WTC11 (cell line): Measurements from ENCODE around the gene ZBTB47. TPM values are rescaled to one million over a fixed set of nuclear protein-coding genes. Genes with fewer than 3 reads are reported as not detected.

Source experiments
- ATAC-seq: fragments of 200-7000 bp; cut with Tn5 transposase; 2 replicates; pipeline ENCODE4 v1.10.0; 2021; ENCODE audit warnings: mild to moderate bottlenecking, moderate library complexity
- CTCF ChIA-PET: fragments of 300-600 bp; sonication (Branson Sonifier 250); formaldehyde crosslinking; loops from one replicate; lab custom pipeline; 2021; ENCODE audit warnings: antibody characterized with exemption; lab: Charles Lee
- POLR2A ChIA-PET: fragments of 350-600 bp; sonication (Branson Sonifier 250); formaldehyde crosslinking; loops from one replicate; lab custom pipeline; 2021; ENCODE audit warnings: antibody characterized with exemption; lab: Charles Lee
- DNase-seq: peaks from one replicate; pipeline ENCODE4 v3.0.0; 2021; ENCODE audit warnings: low spot score
- H3K27ac Mint-ChIP-seq: 2 replicates; pipeline ENCODE4 v1.8.0; 2021; ENCODE audit warnings: mixed read lengths
- H3K27me3 Mint-ChIP-seq: 2 replicates; pipeline ENCODE4 v1.8.0; 2021; ENCODE audit warnings: low read depth, mild to moderate bottlenecking, moderate library complexity, mixed read lengths
- H3K36me3 Mint-ChIP-seq: 2 replicates; pipeline ENCODE4 v1.8.0; 2021; ENCODE audit warnings: mixed read lengths
- H3K4me1 Mint-ChIP-seq: 2 replicates; pipeline ENCODE4 v1.8.0; 2022; ENCODE audit warnings: mixed read lengths
- H3K4me3 Mint-ChIP-seq: 2 replicates; pipeline ENCODE4 v1.8.0; 2021; ENCODE audit warnings: mild to moderate bottlenecking, moderate library complexity, mixed read lengths
- H3K9me3 Mint-ChIP-seq: 2 replicates; pipeline ENCODE4 v1.8.0; 2021; ENCODE audit warnings: mixed read lengths
- CREM ChIP-seq: sonication (generic); formaldehyde crosslinking; IDR thresholded peaks from 2 replicates; pipeline ENCODE4 v1.8.1; 2022; ENCODE audit warnings: mild to moderate bottlenecking, missing genetic modification reagents, moderate library complexity
- E2F1 ChIP-seq: sonication (generic); formaldehyde crosslinking; IDR thresholded peaks from 2 replicates; pipeline ENCODE4 v1.8.0; 2022; ENCODE audit warnings: mild to moderate bottlenecking, missing genetic modification reagents
- FOXP1 ChIP-seq: sonication (generic); formaldehyde crosslinking; IDR thresholded peaks from 2 replicates; pipeline ENCODE4 v1.8.0; 2022; ENCODE audit warnings: missing genetic modification reagents, mild to moderate bottlenecking, moderate library complexity, borderline replicate concordance
- NFE2L1 ChIP-seq: sonication (generic); formaldehyde crosslinking; IDR thresholded peaks from 2 replicates; pipeline ENCODE4 v1.8.1; 2023; ENCODE audit warnings: missing genetic modification reagents
- PRDM15 ChIP-seq: sonication (generic); formaldehyde crosslinking; IDR thresholded peaks from 2 replicates; pipeline ENCODE4 v1.8.0; 2022; ENCODE audit warnings: missing genetic modification reagents
- PRRX2 ChIP-seq: fragments of 250-450 bp; sonication (Bioruptor Pico); IDR thresholded peaks from 2 replicates; pipeline ENCODE4 v1.8.0; 2021; ENCODE audit warnings: mild to moderate bottlenecking
- TEAD4 ChIP-seq: sonication (generic); formaldehyde crosslinking; IDR thresholded peaks from 2 replicates; pipeline ENCODE4 v1.8.0; 2022; ENCODE audit warnings: mild to moderate bottlenecking, missing genetic modification reagents
- USF1 ChIP-seq: sonication (generic); formaldehyde crosslinking; IDR thresholded peaks from 2 replicates; pipeline ENCODE4 v1.8.0; 2022; ENCODE audit warnings: mild to moderate bottlenecking, missing genetic modification reagents
- ZNF138 ChIP-seq: sonication (generic); formaldehyde crosslinking; conservative IDR thresholded peaks from 2 replicates; pipeline ENCODE4 v1.8.1; 2022; ENCODE audit warnings: mild to moderate bottlenecking, moderate library complexity, missing genetic modification reagents
- ZNF263 ChIP-seq: sonication (generic); formaldehyde crosslinking; IDR thresholded peaks from 2 replicates; pipeline ENCODE4 v1.8.1; 2022; ENCODE audit warnings: low read depth, mild to moderate bottlenecking, moderate library complexity, missing genetic modification reagents
- ZNF671 ChIP-seq: fragments of 250-450 bp; sonication (Bioruptor Pico); IDR thresholded peaks from 2 replicates; pipeline ENCODE4 v1.8.0; 2021; ENCODE audit warnings: mild to moderate bottlenecking
- total RNA-seq: library from RNA; stranded (reverse); gene quantifications from 3 replicates; pipeline ENCODE4 v1.2.3, GENCODE V29; 2021
- TF ChIP-seq, protein P1 (sequence below): sonication (generic); formaldehyde crosslinking; IDR thresholded peaks from 2 replicates; pipeline ENCODE4 v1.8.1; 2023; ENCODE audit warnings: mild to moderate bottlenecking, missing genetic modification reagents
- TF ChIP-seq, protein P2 (sequence below): sonication (generic); formaldehyde crosslinking; IDR thresholded peaks from 2 replicates; pipeline ENCODE4 v1.8.0; 2023; ENCODE audit warnings: missing genetic modification reagents
- TF ChIP-seq, protein P3 (sequence below): sonication (generic); formaldehyde crosslinking; IDR thresholded peaks from 2 replicates; pipeline ENCODE4 v1.8.1; 2023; ENCODE audit warnings: mild to moderate bottlenecking, missing genetic modification reagents, borderline replicate concordance

ZBTB47 gene
- total RNA-seq, 1 experiment from 2014 or later, result 5.2 TPM

DNA sequence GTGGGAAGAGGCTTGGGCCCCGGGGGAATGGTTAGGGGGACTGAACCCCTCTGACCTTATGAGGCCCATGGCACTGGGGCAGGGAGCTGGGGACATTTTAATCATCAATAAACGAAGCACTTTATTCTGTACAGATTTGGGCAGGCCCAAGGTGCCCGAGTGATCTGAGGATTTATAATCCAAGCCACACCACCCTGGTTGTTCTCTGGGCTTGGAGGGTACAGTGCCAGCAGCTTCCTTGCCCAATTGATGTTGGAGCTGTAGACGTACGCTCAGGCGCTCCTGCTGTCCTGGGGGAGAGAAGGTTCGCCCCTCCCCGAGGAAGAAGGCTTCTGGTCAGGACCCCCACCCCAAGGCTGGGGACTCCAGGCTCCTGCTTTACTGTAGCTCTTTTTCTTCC lies 12.5 kb downstream of the ZBTB47 start (continued):
- TF ChIP-seq, protein P1, sequence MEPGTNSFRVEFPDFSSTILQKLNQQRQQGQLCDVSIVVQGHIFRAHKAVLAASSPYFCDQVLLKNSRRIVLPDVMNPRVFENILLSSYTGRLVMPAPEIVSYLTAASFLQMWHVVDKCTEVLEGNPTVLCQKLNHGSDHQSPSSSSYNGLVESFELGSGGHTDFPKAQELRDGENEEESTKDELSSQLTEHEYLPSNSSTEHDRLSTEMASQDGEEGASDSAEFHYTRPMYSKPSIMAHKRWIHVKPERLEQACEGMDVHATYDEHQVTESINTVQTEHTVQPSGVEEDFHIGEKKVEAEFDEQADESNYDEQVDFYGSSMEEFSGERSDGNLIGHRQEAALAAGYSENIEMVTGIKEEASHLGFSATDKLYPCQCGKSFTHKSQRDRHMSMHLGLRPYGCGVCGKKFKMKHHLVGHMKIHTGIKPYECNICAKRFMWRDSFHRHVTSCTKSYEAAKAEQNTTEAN (CRISPR knock-in tag), result no peak
- TF ChIP-seq FOXP1 (CRISPR knock-in tag), result no peak
- TF ChIP-seq ZNF671 (CRISPR knock-in tag), result no peak
- TF ChIP-seq TEAD4 (CRISPR knock-in tag), result no peak
- no peak for TF ChIP-seq ZNF263 (CRISPR knock-in tag)

- peaks cover 11% of the 10 kb centered on the region for H3K9me3 Mint-ChIP-seq
- ChIA-PET CTCF (no interaction called here), POLR2A (interaction anchor here (1.0 kb wide), 1 partner anchor 66 kb away, joined by 4 read pairs; no protein-coding TSS in a partner anchor)
- H3K4me1 Mint-ChIP-seq, result peaks cover 8% of the 10 kb centered on the region
- TF ChIP-seq E2F1 (CRISPR knock-in tag) (no peak), PRDM15 (CRISPR knock-in tag) (no peak), NFE2L1 (CRISPR knock-in tag) (no peak), PRRX2 (CRISPR knock-in tag) (no peak), ZNF138 (CRISPR knock-in tag) (no peak), CREM (no peak), USF1 (CRISPR knock-in tag) (no peak)
- TF ChIP-seq, protein P2, sequence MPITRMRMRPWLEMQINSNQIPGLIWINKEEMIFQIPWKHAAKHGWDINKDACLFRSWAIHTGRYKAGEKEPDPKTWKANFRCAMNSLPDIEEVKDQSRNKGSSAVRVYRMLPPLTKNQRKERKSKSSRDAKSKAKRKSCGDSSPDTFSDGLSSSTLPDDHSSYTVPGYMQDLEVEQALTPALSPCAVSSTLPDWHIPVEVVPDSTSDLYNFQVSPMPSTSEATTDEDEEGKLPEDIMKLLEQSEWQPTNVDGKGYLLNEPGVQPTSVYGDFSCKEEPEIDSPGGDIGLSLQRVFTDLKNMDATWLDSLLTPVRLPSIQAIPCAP, result no peak
- TF ChIP-seq, protein P3, sequence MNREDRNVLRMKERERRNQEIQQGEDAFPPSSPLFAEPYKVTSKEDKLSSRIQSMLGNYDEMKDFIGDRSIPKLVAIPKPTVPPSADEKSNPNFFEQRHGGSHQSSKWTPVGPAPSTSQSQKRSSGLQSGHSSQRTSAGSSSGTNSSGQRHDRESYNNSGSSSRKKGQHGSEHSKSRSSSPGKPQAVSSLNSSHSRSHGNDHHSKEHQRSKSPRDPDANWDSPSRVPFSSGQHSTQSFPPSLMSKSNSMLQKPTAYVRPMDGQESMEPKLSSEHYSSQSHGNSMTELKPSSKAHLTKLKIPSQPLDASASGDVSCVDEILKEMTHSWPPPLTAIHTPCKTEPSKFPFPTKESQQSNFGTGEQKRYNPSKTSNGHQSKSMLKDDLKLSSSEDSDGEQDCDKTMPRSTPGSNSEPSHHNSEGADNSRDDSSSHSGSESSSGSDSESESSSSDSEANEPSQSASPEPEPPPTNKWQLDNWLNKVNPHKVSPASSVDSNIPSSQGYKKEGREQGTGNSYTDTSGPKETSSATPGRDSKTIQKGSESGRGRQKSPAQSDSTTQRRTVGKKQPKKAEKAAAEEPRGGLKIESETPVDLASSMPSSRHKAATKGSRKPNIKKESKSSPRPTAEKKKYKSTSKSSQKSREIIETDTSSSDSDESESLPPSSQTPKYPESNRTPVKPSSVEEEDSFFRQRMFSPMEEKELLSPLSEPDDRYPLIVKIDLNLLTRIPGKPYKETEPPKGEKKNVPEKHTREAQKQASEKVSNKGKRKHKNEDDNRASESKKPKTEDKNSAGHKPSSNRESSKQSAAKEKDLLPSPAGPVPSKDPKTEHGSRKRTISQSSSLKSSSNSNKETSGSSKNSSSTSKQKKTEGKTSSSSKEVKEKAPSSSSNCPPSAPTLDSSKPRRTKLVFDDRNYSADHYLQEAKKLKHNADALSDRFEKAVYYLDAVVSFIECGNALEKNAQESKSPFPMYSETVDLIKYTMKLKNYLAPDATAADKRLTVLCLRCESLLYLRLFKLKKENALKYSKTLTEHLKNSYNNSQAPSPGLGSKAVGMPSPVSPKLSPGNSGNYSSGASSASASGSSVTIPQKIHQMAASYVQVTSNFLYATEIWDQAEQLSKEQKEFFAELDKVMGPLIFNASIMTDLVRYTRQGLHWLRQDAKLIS, result no peak
- DNase-seq, result no peak
- no peaks in the 10 kb centered on the region for H3K36me3 Mint-ChIP-seq
- H3K4me3 Mint-ChIP-seq, result no peak overlapping the region
- no peak for ATAC-seq
- peaks cover 3% of the 10 kb centered on the region for H3K27me3 Mint-ChIP-seq
- no peak overlapping the region for H3K27ac Mint-ChIP-seq
Observed at GRCh38 chr3:42666577-42666998, 13.1 kb downstream of the ZBTB47 start.
